Measurements from ENCODE around the gene SURF1.

- no peak for TF ChIP-seq EZH2 (IDR thresholded peaks at IDR 0.05; ENCODE audit: borderline replicate concordance, low read length)
- no peak for TF ChIP-seq CTCF (conservative IDR thresholded peaks at IDR 0.05 in 1 of 2, IDR thresholded peaks at IDR 0.05 in 1 of 2; ENCODE audit: extremely low read depth in 1 of 2, insufficient read depth in 1 of 2, low read depth in 1 of 2, low read length in 2 of 2)
Observed at GRCh38 chr9:133315997-133316396, 40.3 kb downstream of the SURF1 start.
